HepG2 (cell line): ENCODE measurements around the gene KLRG1.

ENCODE experiments used
- ARID2 ChIP-seq: sonication (generic); formaldehyde crosslinking; IDR thresholded peaks from 2 replicates; pipeline ENCODE4 v1.8.1; 2022; ENCODE audit warnings: mild to moderate bottlenecking, missing genetic modification reagents, borderline replicate concordance
- CBX1 ChIP-seq: IDR thresholded peaks from one replicate; pipeline ENCODE4 v1.6.1; 2016; ENCODE audit warnings: antibody characterized with exemption, low read depth
- CC2D1A ChIP-seq: sonication (generic); formaldehyde crosslinking; IDR thresholded peaks from 2 replicates; pipeline ENCODE4 v1.8.1; 2023; ENCODE audit warnings: mild to moderate bottlenecking, missing genetic modification reagents
- CTCF ChIP-seq: sonication (generic); formaldehyde crosslinking; IDR thresholded peaks from 2 replicates; pipeline ENCODE4 v1.5.0; 2020; ENCODE audit warnings: mild to moderate bottlenecking, missing genetic modification reagents, moderate library complexity
- GATAD2A ChIP-seq: IDR thresholded peaks from 2 replicates; pipeline ENCODE4 v1.6.1; 2016
- ZNF704 ChIP-seq: sonication (generic); formaldehyde crosslinking; IDR thresholded peaks from 2 replicates; pipeline ENCODE4 v1.8.1; 2023; ENCODE audit warnings: mild to moderate bottlenecking, inconsistent platforms, moderate library complexity, missing genetic modification reagents, borderline replicate concordance
- ZNF782 ChIP-seq: sonication (generic); formaldehyde crosslinking; IDR thresholded peaks from 2 replicates; pipeline ENCODE4 v1.4.0; 2020; ENCODE audit warnings: missing genetic modification reagents, mild to moderate bottlenecking, borderline replicate concordance

GRCh38 chr12:8987685-8988084, 1.7 kb upstream of the KLRG1 start:
- TF ChIP-seq ARID2 (CRISPR knock-in tag): no peak
- no peak for TF ChIP-seq CTCF (CRISPR knock-in tag)
- TF ChIP-seq CBX1: no peak
- no peak for TF ChIP-seq GATAD2A (CRISPR knock-in tag)
- no peak for TF ChIP-seq ZNF704 (CRISPR knock-in tag)
- no peak for TF ChIP-seq ZNF782 (CRISPR knock-in tag)
- TF ChIP-seq CC2D1A (CRISPR knock-in tag): no peak
